Mesenchymal stem cell (in vitro differentiated cells and primary cell): ENCODE data around the gene GTF2F2.

Source experiments
- DNase-seq: peaks from one replicate; pipeline ENCODE4 v3.0.0-alpha.2; 2013
- H2AFZ ChIP-seq: one replicate; pipeline ENCODE4 v1.6.1; 2013; ENCODE audit warnings: low read depth, mild to moderate bottlenecking, control low read depth, inconsistent platforms, low read length, moderate library complexity
- H2AK5ac ChIP-seq: 2 replicates; pipeline ENCODE4 v1.6.1; 2013; ENCODE audit warnings: low read length, moderate library complexity, mild to moderate bottlenecking, inconsistent platforms; ENCODE audit not compliant: severe bottlenecking
- H2BK120ac ChIP-seq: one replicate; pipeline ENCODE4 v1.6.1; 2013; ENCODE audit warnings: low read depth, mild to moderate bottlenecking, inconsistent platforms, low read length, moderate library complexity
- H2BK12ac ChIP-seq, 2 experiments: one replicate each; pipeline ENCODE4 v1.6.1; 2013; ENCODE audit warnings: inconsistent platforms in 2 of 2, low read length in 2 of 2, mild to moderate bottlenecking in 2 of 2, moderate library complexity in 2 of 2, control low read depth in 1 of 2
- H2BK15ac ChIP-seq: one replicate; pipeline ENCODE4 v1.6.1; 2013; ENCODE audit warnings: mild to moderate bottlenecking, low read depth, inconsistent platforms; ENCODE audit not compliant: poor library complexity, severe bottlenecking
- H2BK5ac ChIP-seq: 2 replicates; pipeline ENCODE4 v1.6.1; 2013; ENCODE audit warnings: low read depth, mild to moderate bottlenecking, low read length, control low read depth, inconsistent platforms; ENCODE audit not compliant: poor library complexity, severe bottlenecking
- H3K14ac ChIP-seq, 2 experiments: one replicate each; pipeline ENCODE4 v1.6.1; 2013; ENCODE audit warnings: inconsistent platforms in 2 of 2, low read length in 2 of 2, control low read depth in 1 of 2, mild to moderate bottlenecking in 1 of 2, moderate library complexity in 1 of 2
- H3K18ac ChIP-seq, 2 experiments: one replicate each; pipeline ENCODE4 v1.6.1; 2013; ENCODE audit warnings: inconsistent platforms in 2 of 2, low read length in 2 of 2, control low read depth in 1 of 2, low read depth in 1 of 2, mild to moderate bottlenecking in 1 of 2
- H3K23ac ChIP-seq, 2 experiments: one replicate each; pipeline ENCODE4 v1.6.1; 2013; ENCODE audit warnings: inconsistent platforms in 2 of 2, low read length in 2 of 2, mild to moderate bottlenecking in 2 of 2, moderate library complexity in 2 of 2, control low read depth in 1 of 2
- H3K27ac ChIP-seq: 2 replicates; pipeline ENCODE4 v1.5.1; 2013; ENCODE audit warnings: mild to moderate bottlenecking, moderate library complexity, low read length, control low read depth, inconsistent platforms; ENCODE audit not compliant: poor library complexity, severe bottlenecking
- H3K27me3 ChIP-seq, 2 experiments: 2 replicates each; pipeline versions ENCODE4 v1.6.1 to v1.7.0; 2013; ENCODE audit warnings: low read length in 2 of 2, mild to moderate bottlenecking in 2 of 2, moderate library complexity in 2 of 2, control low read depth in 1 of 2, inconsistent platforms in 1 of 2; ENCODE audit not compliant: control insufficient read depth in 1 of 2, insufficient read depth in 1 of 2
- H3K36me3 ChIP-seq, 2 experiments: 2 replicates each; pipeline versions ENCODE4 v1.6.1 to v1.7.0; 2013; ENCODE audit warnings: low read length in 2 of 2, control low read depth in 1 of 2, inconsistent platforms in 1 of 2, low read depth in 1 of 2, mild to moderate bottlenecking in 1 of 2; ENCODE audit not compliant: insufficient read depth in 2 of 2, control insufficient read depth in 1 of 2
- H3K4ac ChIP-seq, 2 experiments: one replicate each; pipeline ENCODE4 v1.6.1; 2013; ENCODE audit warnings: inconsistent platforms in 2 of 2, low read length in 2 of 2, mild to moderate bottlenecking in 2 of 2, moderate library complexity in 2 of 2, control low read depth in 1 of 2, low read depth in 1 of 2
- H3K4me1 ChIP-seq: 2 replicates; pipeline ENCODE4 v1.6.1; 2013; ENCODE audit warnings: low read depth, low read length, control low read depth; ENCODE audit not compliant: control insufficient read depth, insufficient read depth
- H3K4me2 ChIP-seq: 2 replicates; pipeline ENCODE4 v1.6.1; 2013; ENCODE audit warnings: low read length, mild to moderate bottlenecking, inconsistent platforms; ENCODE audit not compliant: poor library complexity, severe bottlenecking
- H3K4me3 ChIP-seq, 2 experiments: 2 replicates each; pipeline versions ENCODE4 v1.5.1 to v1.7.0; 2013; ENCODE audit warnings: low read length in 2 of 2, mild to moderate bottlenecking in 2 of 2, control low read depth in 1 of 2, low read depth in 1 of 2; ENCODE audit not compliant: insufficient read depth in 1 of 2
- H3K79me1 ChIP-seq: replicated peaks from 2 replicates; pipeline ENCODE4 v1.6.1; 2013; ENCODE audit warnings: mild to moderate bottlenecking, control low read depth, low read length, inconsistent platforms; ENCODE audit not compliant: poor library complexity, severe bottlenecking
- H3K9ac ChIP-seq: 2 replicates; pipeline ENCODE4 v1.7.0; 2013; ENCODE audit warnings: mild to moderate bottlenecking, low read length, moderate library complexity
- H3K9me3 ChIP-seq: 2 replicates; pipeline ENCODE4 v1.7.0; 2013; ENCODE audit warnings: mild to moderate bottlenecking, low read length; ENCODE audit not compliant: control insufficient read depth
- H4K8ac ChIP-seq: one replicate; pipeline ENCODE4 v1.6.1; 2013; ENCODE audit warnings: inconsistent platforms, mild to moderate bottlenecking, low read length, moderate library complexity
- H4K91ac ChIP-seq: one replicate; pipeline ENCODE4 v1.6.1; 2013; ENCODE audit warnings: mild to moderate bottlenecking, low read length, inconsistent platforms
- WGBS: methylation state at CpG from one replicate; pipeline ENCODE4 v1.1.7; 2013; ENCODE audit warnings: mixed read lengths; 5-methylcytosine and 5-hydroxymethylcytosine counted together

The GTF2F2 gene

GRCh38 chr13:45255247-45255987 is 135.1 kb downstream of the GTF2F2 start:
- H3K4me2 ChIP-seq = no peak overlapping the region
- H3K18ac ChIP-seq = no peak overlapping the region
- no peak for DNase-seq
- no peak overlapping the region for H2BK12ac ChIP-seq
- peaks cover 5% of the 10 kb centered on the region for H3K79me1 ChIP-seq
- H4K8ac ChIP-seq = no peak overlapping the region
- H3K4me1 ChIP-seq = no peaks in the 10 kb centered on the region
- no peak overlapping the region for H3K23ac ChIP-seq
- no peak overlapping the region for H2AFZ ChIP-seq
- H2BK120ac ChIP-seq = no peak overlapping the region
- H2BK15ac ChIP-seq = no peak overlapping the region
- H3K9ac ChIP-seq = no peak overlapping the region
- H3K14ac ChIP-seq = no peak overlapping the region
- no peak overlapping the region for H3K4me3 ChIP-seq
- H2BK5ac ChIP-seq = no peak overlapping the region
- H2AK5ac ChIP-seq = no peak overlapping the region
- no peaks in the 10 kb centered on the region for H3K27me3 ChIP-seq
- H4K91ac ChIP-seq = no peak overlapping the region
- peaks cover 0 to 23% of the 10 kb centered on the region in 2 experiments for H3K36me3 ChIP-seq
- H3K4ac ChIP-seq = no peak overlapping the region
- no peak overlapping the region for H3K27ac ChIP-seq
- whole genome bisulfite sequencing = no CpG with 5 or more reads among the region's 1 CpG
- H3K9me3 ChIP-seq = no peaks in the 10 kb centered on the region

GRCh38 chr13:45256254-45256653 is 135.9 kb downstream of the GTF2F2 start:
- Histone ChIP-seq H3K27me3 (no peaks in the 10 kb centered on the region), H2BK120ac (no peak overlapping the region), H3K36me3 (peaks cover 0 to 23% of the 10 kb centered on the region in 2 experiments), H3K9me3 (no peaks in the 10 kb centered on the region), H3K23ac (no peak overlapping the region), H3K4me1 (no peaks in the 10 kb centered on the region), H3K27ac (no peak overlapping the region), H3K14ac (no peak overlapping the region), H3K79me1 (peaks cover 5% of the 10 kb centered on the region), H2AK5ac (no peak overlapping the region), H3K4ac (no peak overlapping the region), H3K4me2 (no peak overlapping the region), H2BK5ac (no peak overlapping the region), H2BK15ac (no peak overlapping the region), H3K18ac (no peak overlapping the region), H4K91ac (no peak overlapping the region), H2AFZ (no peak overlapping the region), H3K4me3 (no peak overlapping the region), H4K8ac (no peak overlapping the region), H2BK12ac (no peak overlapping the region), H3K9ac (no peak overlapping the region)
- no CpG with 5 or more reads among the region's 1 CpG for WGBS
- DNase-seq = no peak

- H3K27ac ChIP-seq = no peak overlapping the region
- H2BK15ac ChIP-seq = no peak overlapping the region
- peak overlapping the region; percentile 3 for H3K9ac ChIP-seq
- H2BK12ac ChIP-seq = no peak overlapping the region
- H2BK5ac ChIP-seq = no peak overlapping the region
- no peaks in the 10 kb centered on the region for H3K27me3 ChIP-seq
- DNase-seq = no peak
- H3K79me1 ChIP-seq = peaks cover 10% of the 10 kb centered on the region
- H3K9me3 ChIP-seq = no peaks in the 10 kb centered on the region
- no peaks in the 10 kb centered on the region for H3K4me1 ChIP-seq
- no peak overlapping the region for H2BK120ac ChIP-seq
- no peak overlapping the region for H3K4me2 ChIP-seq
- H3K36me3 ChIP-seq = peaks cover 0 to 21% of the 10 kb centered on the region in 2 experiments
- no peak overlapping the region for H3K23ac ChIP-seq
- H4K8ac ChIP-seq = no peak overlapping the region
- H3K4me3 ChIP-seq = peak overlapping the region in 1 of 2 experiments; percentile 11
- 90% methylated on average over 3 of the region's 4 CpGs for WGBS
- no peak overlapping the region for H3K14ac ChIP-seq
- H4K91ac ChIP-seq = no peak overlapping the region
- no peak overlapping the region for H3K4ac ChIP-seq
- no peak overlapping the region for H2AK5ac ChIP-seq
- no peak overlapping the region for H2AFZ ChIP-seq
- H3K18ac ChIP-seq = no peak overlapping the region
These were observed 137.5 kb downstream of the GTF2F2 start for GRCh38 chr13:45257638-45258333.

GRCh38 chr13:45258334-45258675 is 138.0 kb downstream of the GTF2F2 start:
- H2BK15ac ChIP-seq = no peak overlapping the region
- no peak overlapping the region for H3K18ac ChIP-seq
- DNase-seq = no peak
- H3K9ac ChIP-seq = no peak overlapping the region
- 100% methylated on average over 1 of the region's 2 CpGs for WGBS
- H2AFZ ChIP-seq = no peak overlapping the region
- no peaks in the 10 kb centered on the region for H3K9me3 ChIP-seq
- H3K27me3 ChIP-seq = no peaks in the 10 kb centered on the region
- H3K27ac ChIP-seq = no peak overlapping the region
- H3K36me3 ChIP-seq = peaks cover 0 to 16% of the 10 kb centered on the region in 2 experiments
- no peak overlapping the region for H2BK5ac ChIP-seq
- peaks cover 10% of the 10 kb centered on the region for H3K79me1 ChIP-seq
- no peak overlapping the region for H2BK120ac ChIP-seq
- H4K8ac ChIP-seq = no peak overlapping the region
- no peak overlapping the region for H3K4me2 ChIP-seq
- H3K4me1 ChIP-seq = no peaks in the 10 kb centered on the region
- H3K14ac ChIP-seq = no peak overlapping the region
- no peak overlapping the region for H4K91ac ChIP-seq
- H2AK5ac ChIP-seq = no peak overlapping the region
- H3K4ac ChIP-seq = no peak overlapping the region
- peak overlapping the region in 1 of 2 experiments; percentile 11 for H3K4me3 ChIP-seq
- no peak overlapping the region for H3K23ac ChIP-seq
- no peak overlapping the region for H2BK12ac ChIP-seq
